K562 (cell line): ENCODE results near the gene ITGA11. TPM values are rescaled to one million over a fixed set of nuclear protein-coding genes. Genes with fewer than 3 reads are reported as not detected.

Experiments
- CTBP1 ChIP-seq: fragments of 450-650 bp; IDR thresholded peaks from 2 replicates; pipeline ENCODE4 v1.6.1; 2016; ENCODE audit warnings: borderline replicate concordance
- DACH1 ChIP-seq: fragments of 450-650 bp; IDR thresholded peaks from 2 replicates; pipeline ENCODE4 v1.6.1; 2018; ENCODE audit not compliant: partially characterized antibody
- EHMT2 ChIP-seq: fragments of 450-650 bp; IDR thresholded peaks from 2 replicates; pipeline ENCODE4 v1.6.1; 2018; ENCODE audit warnings: antibody characterized with exemption
- GABPB2 ChIP-seq: fragments of 250-450 bp; sonication (Bioruptor Pico); conservative IDR thresholded peaks from 2 replicates; pipeline ENCODE4 v1.5.1; 2021; ENCODE audit warnings: mild to moderate bottlenecking
- KAT7 ChIP-seq: sonication (generic); formaldehyde crosslinking; IDR thresholded peaks from 2 replicates; pipeline ENCODE4 v1.8.0; 2022; ENCODE audit warnings: missing genetic modification reagents, mild to moderate bottlenecking, borderline replicate concordance
- MLLT1 ChIP-seq, 2 experiments: fragments of 450-650 bp; IDR thresholded peaks; 2 replicates each; pipeline ENCODE4 v1.6.1; 2016
- NCOA4 ChIP-seq: fragments of 450-650 bp; IDR thresholded peaks from 2 replicates; pipeline ENCODE4 v1.6.1; 2018; ENCODE audit warnings: mild to moderate bottlenecking; ENCODE audit not compliant: partially characterized antibody
- PTTG1 ChIP-seq: fragments of 450-650 bp; IDR thresholded peaks from 2 replicates; pipeline ENCODE4 v1.6.1; 2016; ENCODE audit warnings: low read depth, mild to moderate bottlenecking, missing genetic modification characterization, missing compliant biosample characterization
- RREB1 ChIP-seq: fragments of 250-450 bp; sonication (Bioruptor Pico); IDR thresholded peaks from 2 replicates; pipeline ENCODE4 v1.4.0; 2020
- SMAD1 ChIP-seq: fragments of 150-350 bp; IDR thresholded peaks from 2 replicates; pipeline ENCODE4 v1.6.1; 2014; ENCODE audit warnings: low read length, low read depth; ENCODE audit not compliant: partially characterized antibody
- SNRNP70 ChIP-seq: fragments of 200-400 bp; formaldehyde crosslinking; optimal IDR thresholded peaks from 2 replicates; pipeline ENCODE3; 2017; ENCODE audit warnings: low read depth, low read length
- ZBTB5 ChIP-seq: fragments of 450-650 bp; IDR thresholded peaks from 2 replicates; pipeline ENCODE4 v1.6.1; 2017; ENCODE audit warnings: antibody characterized with exemption
- ZC3H8 ChIP-seq: fragments of 450-650 bp; IDR thresholded peaks from 2 replicates; pipeline ENCODE4 v1.6.1; 2017
- ZNF436 ChIP-seq: fragments of 250-450, 450-650 bp; sonication (Bioruptor Pico); formaldehyde crosslinking; IDR thresholded peaks from 2 replicates; pipeline ENCODE4 v1.7.0; 2020; ENCODE audit warnings: mild to moderate bottlenecking
- ZNF75A ChIP-seq: fragments of 450-650 bp; formaldehyde crosslinking; IDR thresholded peaks from 2 replicates; pipeline ENCODE4 v1.4.0; 2020; ENCODE audit warnings: mild to moderate bottlenecking
- polyA plus RNA-seq, 8 experiments: library from polyadenylated mRNA; depleted of rRNA in 4 of 8; stranded (reverse) in 5 of 8; unstranded in 3 of 8; fragments of >200 nt; fragmentation: Nextera tagmentation in 2 of 8; fragmentation: Illumina TruSeq in 1 of 8; extraction: Ambion mirVana in 2 of 8; extraction: Trizol in 1 of 8; gene quantifications; 2 replicates each; pipeline versions ENCODE4 v1.2.1 to v1.2.3, GENCODE V29; 2011 to 2014; ENCODE audit warnings: inconsistent platforms in 1 of 8, missing spikeins in 1 of 8
- total RNA-seq, 7 experiments: library from RNA; depleted of rRNA in 6 of 7; stranded (reverse); fragments of >200 nt in 6 of 7; fragmentation: Illumina TruSeq in 2 of 7; extraction: Trizol in 2 of 7; gene quantifications; 2 replicates each; pipeline versions ENCODE4 v1.2.1 to v1.2.3, GENCODE V29; 2011 to 2021; ENCODE audit warnings: low replicate concordance in 1 of 7
- TF ChIP-seq, protein P1 (sequence below): fragments of 250-450 bp; sonication (Bioruptor Pico); IDR thresholded peaks from 2 replicates; pipeline ENCODE4 v1.5.0; 2021
- TF ChIP-seq, protein P2 (sequence below): fragments of 450-650 bp; formaldehyde crosslinking; IDR thresholded peaks from 2 replicates; pipeline ENCODE4 v1.4.0; 2022; ENCODE audit warnings: missing genetic modification characterization

The ITGA11 gene
- total and polyA plus RNA-seq, 9 of the 15 experiments (the other 6 are each of a cell fraction or from before 2014, with no cell fraction given), result 0.01 TPM; not detected in 8

DNA sequence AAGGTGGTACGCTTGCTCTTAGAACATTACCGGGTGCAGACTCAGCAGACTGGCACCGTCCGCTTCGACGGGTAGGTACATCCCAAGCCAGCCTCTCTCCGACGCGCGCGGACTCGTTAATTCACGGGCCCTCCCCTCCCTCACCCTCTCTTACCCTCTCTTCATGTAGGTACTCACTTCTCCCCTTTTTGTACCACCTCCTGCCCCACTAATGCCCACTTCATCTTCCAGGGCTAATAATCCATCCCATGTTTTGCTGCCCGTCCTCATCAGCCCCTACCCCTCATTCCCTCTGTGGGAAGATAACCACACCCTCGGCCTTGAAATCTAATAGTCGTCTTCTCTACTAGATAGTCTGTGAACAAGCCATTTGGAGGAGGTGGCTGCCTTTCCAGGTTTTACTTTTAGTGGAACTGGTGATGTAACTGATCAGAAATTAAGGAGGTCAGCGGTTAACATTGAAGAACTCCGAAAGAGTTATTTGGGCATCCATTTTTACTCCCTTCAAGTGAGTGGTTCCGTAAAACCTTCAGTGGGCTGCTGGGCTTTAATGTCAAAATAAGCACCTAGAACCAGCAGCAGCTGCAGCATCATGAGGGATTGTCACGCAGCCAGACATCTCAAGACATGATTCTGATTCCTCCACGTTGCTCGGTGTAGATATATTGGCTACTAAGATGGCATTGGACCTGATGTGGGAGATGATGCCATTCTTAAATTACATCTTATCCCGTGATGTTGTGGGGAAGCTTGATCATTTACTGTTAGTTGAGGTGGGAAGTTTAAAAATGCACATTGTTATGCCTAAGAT, 153.2 kb downstream of the ITGA11 start (continued):
- TF ChIP-seq RREB1 (CRISPR knock-in tag) (no peak), GABPB2 (CRISPR knock-in tag) (no peak), EHMT2 (0 out of 2 replicates have a peak, but pooled peaks have one; percentile 21), KAT7 (CRISPR knock-in tag) (no peak), NCOA4 (no peak), ZNF75A (CRISPR knock-in tag) (no peak), PTTG1 (tag) (no peak), ZBTB5 (no peak), DACH1 (peak; percentile 12), ZNF436 (no peak), ZC3H8 (no peak), SNRNP70 (no peak), CTBP1 (no peak), MLLT1 (IDR thresholded peaks at IDR 0.05) (peak in 1 of 2 experiments; percentile 57; a peak in 1 of 4 replicates), SMAD1 (no peak)
- TF ChIP-seq, protein P1, sequence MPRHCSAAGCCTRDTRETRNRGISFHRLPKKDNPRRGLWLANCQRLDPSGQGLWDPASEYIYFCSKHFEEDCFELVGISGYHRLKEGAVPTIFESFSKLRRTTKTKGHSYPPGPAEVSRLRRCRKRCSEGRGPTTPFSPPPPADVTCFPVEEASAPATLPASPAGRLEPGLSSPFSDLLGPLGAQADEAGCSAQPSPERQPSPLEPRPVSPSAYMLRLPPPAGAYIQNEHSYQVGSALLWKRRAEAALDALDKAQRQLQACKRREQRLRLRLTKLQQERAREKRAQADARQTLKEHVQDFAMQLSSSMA (CRISPR knock-in tag), result no peak
- TF ChIP-seq, protein P2, sequence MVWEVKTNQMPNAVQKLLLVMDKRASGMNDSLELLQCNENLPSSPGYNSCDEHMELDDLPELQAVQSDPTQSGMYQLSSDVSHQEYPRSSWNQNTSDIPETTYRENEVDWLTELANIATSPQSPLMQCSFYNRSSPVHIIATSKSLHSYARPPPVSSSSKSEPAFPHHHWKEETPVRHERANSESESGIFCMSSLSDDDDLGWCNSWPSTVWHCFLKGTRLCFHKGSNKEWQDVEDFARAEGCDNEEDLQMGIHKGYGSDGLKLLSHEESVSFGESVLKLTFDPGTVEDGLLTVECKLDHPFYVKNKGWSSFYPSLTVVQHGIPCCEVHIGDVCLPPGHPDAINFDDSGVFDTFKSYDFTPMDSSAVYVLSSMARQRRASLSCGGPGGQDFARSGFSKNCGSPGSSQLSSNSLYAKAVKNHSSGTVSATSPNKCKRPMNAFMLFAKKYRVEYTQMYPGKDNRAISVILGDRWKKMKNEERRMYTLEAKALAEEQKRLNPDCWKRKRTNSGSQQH, result peak; percentile 50; the same call in 1 of the 2 replicates
